ENCODE results near the gene COMMD4. TPM values are rescaled to one million over a fixed set of nuclear protein-coding genes. Genes with fewer than 3 reads are reported as not detected.

The COMMD4 gene
- total and polyA plus RNA-seq, 2 donors (not counting 3 experiments of a cell fraction or from before 2014, with no cell fraction given) = 114 to 244 TPM

DNA sequence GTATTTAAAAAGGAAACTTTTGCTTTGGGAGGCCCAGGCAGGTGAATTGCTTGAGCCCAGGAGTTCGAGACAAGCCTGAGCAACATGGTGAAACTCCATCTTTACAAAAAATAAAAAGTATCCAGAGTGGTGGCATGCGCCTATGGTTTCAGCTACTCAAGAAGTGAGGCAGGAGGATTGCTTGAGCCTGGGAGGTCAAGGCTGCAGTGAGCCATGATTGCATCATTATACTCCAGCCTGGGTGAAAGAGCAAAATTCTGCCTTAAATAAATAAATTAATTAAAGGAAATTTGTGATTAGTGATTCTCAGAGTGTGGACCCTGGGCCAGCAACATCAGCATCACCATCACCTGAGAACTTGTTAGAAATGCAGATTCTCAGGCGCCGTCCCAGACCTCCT, 9.9 kb upstream of the COMMD4 start:
- no peak for TF ChIP-seq POLR2AphosphoS5 (IDR thresholded peaks at IDR 0.05; ENCODE audit: insufficient read depth, low read depth, low read length)
- no peak for TF ChIP-seq EZH2 (IDR thresholded peaks at IDR 0.05; ENCODE audit: borderline replicate concordance, low read depth, low read length, severe bottlenecking)
- TF ChIP-seq GATA2 (IDR thresholded peaks at IDR 0.05; ENCODE audit: insufficient read depth, insufficient read length, low read depth, low read length) = no peak
- no peak for TF ChIP-seq JUN (IDR thresholded peaks at IDR 0.05; ENCODE audit: borderline replicate concordance, insufficient read depth, insufficient read length, low read depth)
- no peak for TF ChIP-seq FOS (IDR thresholded peaks at IDR 0.05; ENCODE audit: borderline replicate concordance, insufficient read depth, low read length)
- TF ChIP-seq POLR2A (IDR thresholded peaks at IDR 0.05; ENCODE audit: low read depth, low read length) = no peak
- TF ChIP-seq, protein P1, sequence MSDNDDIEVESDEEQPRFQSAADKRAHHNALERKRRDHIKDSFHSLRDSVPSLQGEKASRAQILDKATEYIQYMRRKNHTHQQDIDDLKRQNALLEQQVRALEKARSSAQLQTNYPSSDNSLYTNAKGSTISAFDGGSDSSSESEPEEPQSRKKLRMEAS (IDR thresholded peaks at IDR 0.05; ENCODE audit: insufficient read depth, insufficient read length) = no peak
- TF ChIP-seq, protein P2, sequence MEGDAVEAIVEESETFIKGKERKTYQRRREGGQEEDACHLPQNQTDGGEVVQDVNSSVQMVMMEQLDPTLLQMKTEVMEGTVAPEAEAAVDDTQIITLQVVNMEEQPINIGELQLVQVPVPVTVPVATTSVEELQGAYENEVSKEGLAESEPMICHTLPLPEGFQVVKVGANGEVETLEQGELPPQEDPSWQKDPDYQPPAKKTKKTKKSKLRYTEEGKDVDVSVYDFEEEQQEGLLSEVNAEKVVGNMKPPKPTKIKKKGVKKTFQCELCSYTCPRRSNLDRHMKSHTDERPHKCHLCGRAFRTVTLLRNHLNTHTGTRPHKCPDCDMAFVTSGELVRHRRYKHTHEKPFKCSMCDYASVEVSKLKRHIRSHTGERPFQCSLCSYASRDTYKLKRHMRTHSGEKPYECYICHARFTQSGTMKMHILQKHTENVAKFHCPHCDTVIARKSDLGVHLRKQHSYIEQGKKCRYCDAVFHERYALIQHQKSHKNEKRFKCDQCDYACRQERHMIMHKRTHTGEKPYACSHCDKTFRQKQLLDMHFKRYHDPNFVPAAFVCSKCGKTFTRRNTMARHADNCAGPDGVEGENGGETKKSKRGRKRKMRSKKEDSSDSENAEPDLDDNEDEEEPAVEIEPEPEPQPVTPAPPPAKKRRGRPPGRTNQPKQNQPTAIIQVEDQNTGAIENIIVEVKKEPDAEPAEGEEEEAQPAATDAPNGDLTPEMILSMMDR (IDR thresholded peaks at IDR 0.05; ENCODE audit: extremely low read depth in 1 of 2, insufficient read depth in 1 of 2, low read depth in 1 of 2, low read length in 2 of 2) = no peak
- no peak for TF ChIP-seq MYC (IDR thresholded peaks at IDR 0.05; ENCODE audit: low read depth, low read length)
- CTCF ChIA-PET = no interaction called here
- dilution Hi-C loops (cut with MboI; ENCODE audit: extremely low pct_ligation_motif_present, low sequenced_read_pairs) = no loop called here

More for the DNA sequence above, 9.9 kb upstream of the COMMD4 start:
- DNase-seq (ENCODE audit: low read depth, low spot score) (no peak), FAIRE-seq (no peak)
- Histone ChIP-seq H3K9me3 (replicated peaks; ENCODE audit: control insufficient read depth, insufficient read depth, low read length) (no peaks in the 10 kb centered on the region), H2AFZ (ENCODE audit: low read depth, low read length) (no peak overlapping the region), H3K9me1 (replicated peaks; ENCODE audit: control insufficient read depth, extremely low read depth, insufficient read depth, low read length) (no peaks in the 10 kb centered on the region), H3K4me1 (ENCODE audit: control insufficient read depth, extremely low read depth, insufficient read depth, low read length) (no peaks in the 10 kb centered on the region), H3K79me2 (ENCODE audit: control insufficient read depth, insufficient read depth, low read length) (no peaks in the 10 kb centered on the region), H4K20me1 (replicated peaks; ENCODE audit: control insufficient read depth, extremely low read depth, insufficient read depth, low read length) (no peaks in the 10 kb centered on the region), H3K9ac (replicated peaks; ENCODE audit: extremely low read depth, insufficient read depth, low read length) (no peak overlapping the region), H3K4me3 (replicated peaks in 1 of 3; ENCODE audit: insufficient read depth in 1 of 3, low read depth in 1 of 3, low read length in 3 of 3) (no peak overlapping the region), H3K27me3 (ENCODE audit: control insufficient read depth in 2 of 2, insufficient read depth in 2 of 2, low read length in 2 of 2) (peaks cover 0 to 2% of the 10 kb centered on the region in 2 experiments), H3K4me2 (ENCODE audit: insufficient read depth, low read length) (no peak overlapping the region), H3K27ac (ENCODE audit: insufficient read depth, low read depth, low read length) (no peak overlapping the region), H3K36me3 (ENCODE audit: control insufficient read depth in 2 of 2, extremely low read depth in 1 of 2, insufficient read depth in 2 of 2, low read length in 2 of 2) (no peaks in the 10 kb centered on the region)
- no TSS peak for BruUV-seq (replicated peaks)
- POLR2A ChIA-PET = no interaction called here
- intact Hi-C loops (cut with micrococcal nuclease) = no loop called here

Data from endothelial cell of umbilical vein (primary cell).